GM19397 (cell line): Measurements from ENCODE around the gene LRRC47.

Source experiments
- ATAC-seq: cut with Tn5 transposase; IDR thresholded peaks from one replicate; pipeline ENCODE4 v1.9.1; 2021; ENCODE audit warnings: mild to moderate bottlenecking, moderate library complexity; ENCODE audit not compliant: unreplicated experiment

LRRC47 gene

GRCh38 chr1:3773572-3774275, 22.6 kb downstream of the LRRC47 start:
- ATAC-seq, result no peak

GRCh38 chr1:3772715-3773571, 23.4 kb downstream of the LRRC47 start, which contains the start of gene SMIM1:
SMIM1 (plus strand) TSS chr1:3772749; CDS start chr1:3775374, 2,625 bp downstream.
- no peak for ATAC-seq

- ATAC-seq, result peak; percentile 70
Measured at GRCh38 chr1:3772027-3772714, 24.1 kb downstream of the LRRC47 start.

GRCh38 chr1:3771108-3772026, 24.9 kb downstream of the LRRC47 start:
- ATAC-seq, result no peak

GRCh38 chr1:3770047-3770765, 26.1 kb downstream of the LRRC47 start:
- ATAC-seq, result no peak

GRCh38 chr1:3768811-3769390, 27.4 kb downstream of the LRRC47 start:
- no peak for ATAC-seq

- no peak for ATAC-seq
Measured at GRCh38 chr1:3767328-3767925, 28.9 kb downstream of the LRRC47 start.

- no peak for ATAC-seq
Measured at GRCh38 chr1:3763351-3764125, 32.8 kb downstream of the LRRC47 start.

GRCh38 chr1:3762873-3763228, 33.4 kb downstream of the LRRC47 start:
- ATAC-seq, result no peak

GRCh38 chr1:3762151-3762872, 34.0 kb downstream of the LRRC47 start:
- no peak for ATAC-seq

- no peak for ATAC-seq
Measured at GRCh38 chr1:3761296-3762010, 34.8 kb downstream of the LRRC47 start.

GRCh38 chr1:3759796-3760195, 36.5 kb downstream of the LRRC47 start:
- ATAC-seq, result no peak

GRCh38 chr1:3759164-3759563, 37.1 kb downstream of the LRRC47 start:
- no peak for ATAC-seq

- no peak for ATAC-seq
Measured at GRCh38 chr1:3756394-3756793, 39.9 kb downstream of the LRRC47 start.

- ATAC-seq, result no peak
Measured at GRCh38 chr1:3753656-3754454, 42.4 kb downstream of the LRRC47 start.

- ATAC-seq, result no peak
Measured at GRCh38 chr1:3752400-3752945, 43.8 kb downstream of the LRRC47 start, which contains the start of gene CCDC27. CCDC27 (plus strand) TSS chr1:3752450; CDS start chr1:3752482, 32 bp downstream.
